ENCODE results near the gene ANAPC15. TPM values are rescaled to one million over a fixed set of nuclear protein-coding genes. Genes with fewer than 3 reads are reported as not detected.
A peak's percentile ranks its signal among the peaks of the same experiment; 100 is the strongest.

ANAPC15 gene
- total and polyA plus RNA-seq, 9 of the 15 experiments (the other 6 are each of a cell fraction or from before 2014, with no cell fraction given): 53.0 to 254 (median 75.7) TPM

DNA sequence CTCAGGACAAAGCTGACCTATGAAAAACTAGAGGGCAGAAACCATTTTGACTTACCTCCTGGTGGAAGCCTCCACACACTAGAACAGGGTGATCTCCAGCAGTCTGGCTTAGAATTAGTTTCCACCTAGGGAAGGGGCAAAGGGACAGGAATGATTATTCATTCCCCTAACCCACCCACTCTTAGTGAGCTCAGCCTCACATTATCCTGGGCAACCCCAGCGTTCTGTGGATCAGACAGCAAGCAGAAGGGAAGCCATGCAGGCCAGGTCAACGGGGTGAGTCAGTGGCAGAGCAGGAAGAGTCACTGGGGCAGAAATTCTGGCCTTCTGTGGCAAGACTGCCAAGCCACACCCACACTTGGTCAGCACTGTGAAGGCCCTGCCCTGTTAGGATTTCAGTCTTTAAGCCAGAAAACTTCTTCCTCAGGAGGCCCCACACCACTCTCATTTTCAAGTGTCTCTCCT is 42.7 kb downstream of the ANAPC15 start (continued):
- TF ChIP-seq, protein P1, sequence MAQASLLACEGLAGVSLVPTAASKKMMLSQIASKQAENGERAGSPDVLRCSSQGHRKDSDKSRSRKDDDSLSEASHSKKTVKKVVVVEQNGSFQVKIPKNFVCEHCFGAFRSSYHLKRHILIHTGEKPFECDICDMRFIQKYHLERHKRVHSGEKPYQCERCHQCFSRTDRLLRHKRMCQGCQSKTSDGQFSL (CRISPR knock-in tag; IDR thresholded peaks at IDR 0.05): no peak
- TF ChIP-seq, protein P1 (tag; IDR thresholded peaks at IDR 0.05): no peak
- TF ChIP-seq, protein P2, sequence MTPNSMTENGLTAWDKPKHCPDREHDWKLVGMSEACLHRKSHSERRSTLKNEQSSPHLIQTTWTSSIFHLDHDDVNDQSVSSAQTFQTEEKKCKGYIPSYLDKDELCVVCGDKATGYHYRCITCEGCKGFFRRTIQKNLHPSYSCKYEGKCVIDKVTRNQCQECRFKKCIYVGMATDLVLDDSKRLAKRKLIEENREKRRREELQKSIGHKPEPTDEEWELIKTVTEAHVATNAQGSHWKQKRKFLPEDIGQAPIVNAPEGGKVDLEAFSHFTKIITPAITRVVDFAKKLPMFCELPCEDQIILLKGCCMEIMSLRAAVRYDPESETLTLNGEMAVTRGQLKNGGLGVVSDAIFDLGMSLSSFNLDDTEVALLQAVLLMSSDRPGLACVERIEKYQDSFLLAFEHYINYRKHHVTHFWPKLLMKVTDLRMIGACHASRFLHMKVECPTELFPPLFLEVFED (CRISPR knock-in tag; conservative IDR thresholded peaks at IDR 0.05): no peak
- TF ChIP-seq HDAC1 (IDR thresholded peaks at IDR 0.05) (no peak), ZNF197 (CRISPR knock-in tag; IDR thresholded peaks at IDR 0.05; ENCODE audit: low read depth) (0 out of 2 replicates have a peak, but pooled peaks have one; percentile 55), ZNF354B (CRISPR knock-in tag; IDR thresholded peaks at IDR 0.05) (no peak)

DNA sequence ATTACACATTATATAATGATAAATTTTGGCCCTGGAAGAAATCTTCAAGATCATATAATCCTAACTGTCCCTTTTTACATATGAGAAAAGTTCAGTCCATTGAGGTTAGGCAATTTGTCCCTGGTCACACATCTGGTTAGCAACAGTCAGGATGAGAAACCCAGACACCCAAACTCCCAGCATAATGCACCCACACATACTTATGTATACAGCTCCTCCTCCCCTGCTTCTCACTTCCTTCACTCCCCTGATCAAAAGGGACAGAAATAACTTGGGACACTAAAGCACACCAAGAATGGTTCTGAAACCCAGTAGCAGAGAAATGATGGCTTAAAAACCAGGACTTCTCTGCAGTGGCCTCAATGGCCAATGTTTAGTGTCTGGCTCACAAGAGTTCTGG is 43.3 kb downstream of the ANAPC15 start:
- ATAC-seq (peak; percentile 19; the same call in 2 of the 3 replicates), FAIRE-seq (no peak), DNase-seq (ENCODE audit: extremely low read depth in 1 of 4, low spot score in 3 of 4) (no peak)
- Histone ChIP-seq H3K4me3 (no peak overlapping the region), H4K20me1 (replicated peaks; ENCODE audit: control insufficient read depth, insufficient read depth, low read length) (no peaks in the 10 kb centered on the region; the same call in 1 of the 2 replicates), H3K9me1 (ENCODE audit: control insufficient read depth, insufficient read depth, low read length) (peaks cover 4% of the 10 kb centered on the region), H3K4me1 (replicated peaks in 1 of 2; ENCODE audit: control insufficient read depth in 2 of 2, insufficient read depth in 2 of 2, low read length in 2 of 2) (peaks cover 8 to 11% of the 10 kb centered on the region in 2 experiments; a peak in 4 of 5 replicates), H3K4me2 (ENCODE audit: insufficient read depth, low read length) (no peak overlapping the region), H3K79me2 (ENCODE audit: control insufficient read depth, insufficient read depth, low read length) (peaks cover 75% of the 10 kb centered on the region), H3K9ac (ENCODE audit: insufficient read depth in 1 of 2, low read depth in 2 of 2, low read length in 2 of 2) (peak overlapping the region in 1 of 2 experiments; percentile 16; a peak in 1 of 4 replicates), H2AFZ (ENCODE audit: low read depth, low read length) (no peak overlapping the region), H3K27ac (ENCODE audit: extremely low read depth, low read depth, low read length) (peak overlapping the region; percentile 64; the same call in 2 of the 3 replicates), H3K36me3 (ENCODE audit: control insufficient read depth, insufficient read depth, low read length) (peaks cover 52% of the 10 kb centered on the region), H3K27me3 (ENCODE audit: control insufficient read depth in 2 of 2, insufficient read depth in 2 of 2, low read length in 2 of 2) (no peaks in the 10 kb centered on the region), H3K9me3 (replicated peaks; ENCODE audit: control insufficient read depth, insufficient read depth, low read depth, low read length) (no peaks in the 10 kb centered on the region)
- in situ Hi-C loops (cut with MboI) (no loop called here), intact Hi-C loops (cut with micrococcal nuclease) (no loop called here)
- CTCF ChIA-PET (ENCODE audit: low intra/inter-chr PET ratio): no interaction called here
- POLR2A ChIA-PET: interaction anchor here (1.1 to 3.1 kb wide), 2 partner anchors 9 to 10 kb away, joined by 4 to 13 read pairs; no protein-coding TSS in a partner anchor
- no TSS peak for BruUV-seq (replicated peaks)
- TF ChIP-seq CHCHD3 (CRISPR knock-in tag; IDR thresholded peaks at IDR 0.05): no peak
- TF ChIP-seq MCM2 (IDR thresholded peaks at IDR 0.05; ENCODE audit: low read depth): no peak
- no peak for TF ChIP-seq SMARCA5 (IDR thresholded peaks at IDR 0.05)
- TF ChIP-seq, protein P1 (CRISPR knock-in tag; IDR thresholded peaks at IDR 0.05): no peak
- TF ChIP-seq, protein P1 (tag; IDR thresholded peaks at IDR 0.05): no peak
- no peak for TF ChIP-seq CC2D1A (IDR thresholded peaks at IDR 0.05)
- no peak for TF ChIP-seq ZNF76 (CRISPR knock-in tag; IDR thresholded peaks at IDR 0.05; ENCODE audit: borderline replicate concordance)
- TF ChIP-seq, protein P3, sequence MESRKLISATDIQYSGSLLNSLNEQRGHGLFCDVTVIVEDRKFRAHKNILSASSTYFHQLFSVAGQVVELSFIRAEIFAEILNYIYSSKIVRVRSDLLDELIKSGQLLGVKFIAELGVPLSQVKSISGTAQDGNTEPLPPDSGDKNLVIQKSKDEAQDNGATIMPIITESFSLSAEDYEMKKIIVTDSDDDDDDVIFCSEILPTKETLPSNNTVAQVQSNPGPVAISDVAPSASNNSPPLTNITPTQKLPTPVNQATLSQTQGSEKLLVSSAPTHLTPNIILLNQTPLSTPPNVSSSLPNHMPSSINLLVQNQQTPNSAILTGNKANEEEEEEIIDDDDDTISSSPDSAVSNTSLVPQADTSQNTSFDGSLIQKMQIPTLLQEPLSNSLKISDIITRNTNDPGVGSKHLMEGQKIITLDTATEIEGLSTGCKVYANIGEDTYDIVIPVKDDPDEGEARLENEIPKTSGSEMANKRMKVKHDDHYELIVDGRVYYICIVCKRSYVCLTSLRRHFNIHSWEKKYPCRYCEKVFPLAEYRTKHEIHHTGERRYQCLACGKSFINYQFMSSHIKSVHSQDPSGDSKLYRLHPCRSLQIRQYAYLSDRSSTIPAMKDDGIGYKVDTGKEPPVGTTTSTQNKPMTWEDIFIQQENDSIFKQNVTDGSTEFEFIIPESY (CRISPR knock-in tag; IDR thresholded peaks at IDR 0.05): no peak
- TF ChIP-seq BHLHE40 (IDR thresholded peaks at IDR 0.05; ENCODE audit: low read length): no peak
- TF ChIP-seq, protein P4, sequence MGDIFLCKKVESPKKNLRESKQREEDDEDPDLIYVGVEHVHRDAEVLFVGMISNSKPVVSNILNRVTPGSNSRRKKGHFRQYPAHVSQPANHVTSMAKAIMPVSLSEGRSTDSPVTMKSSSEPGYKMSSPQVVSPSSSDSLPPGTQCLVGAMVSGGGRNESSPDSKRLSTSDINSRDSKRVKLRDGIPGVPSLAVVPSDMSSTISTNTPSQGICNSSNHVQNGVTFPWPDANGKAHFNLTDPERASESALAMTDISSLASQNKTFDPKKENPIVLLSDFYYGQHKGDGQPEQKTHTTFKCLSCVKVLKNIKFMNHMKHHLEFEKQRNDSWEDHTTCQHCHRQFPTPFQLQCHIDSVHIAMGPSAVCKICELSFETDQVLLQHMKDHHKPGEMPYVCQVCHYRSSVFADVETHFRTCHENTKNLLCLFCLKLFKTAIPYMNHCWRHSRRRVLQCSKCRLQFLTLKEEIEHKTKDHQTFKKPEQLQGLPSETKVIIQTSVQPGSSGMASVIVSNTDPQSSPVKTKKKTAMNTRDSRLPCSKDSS (IDR thresholded peaks at IDR 0.05; ENCODE audit: low read depth, partially characterized antibody): no peak
